SU-DHL-6 (cell line): ENCODE data around the gene OR2AG2.

Source experiments
- CTCF ChIP-seq: fragments of 200-600 bp; sonication (generic); IDR thresholded peaks from one replicate; pipeline ENCODE4 v1.5.1; 2017; ENCODE audit warnings: antibody characterized with exemption, mild to moderate bottlenecking, low read length, moderate library complexity; ENCODE audit not compliant: insufficient read depth, poor library complexity, severe bottlenecking
- EZH2phosphoT487 ChIP-seq: fragments of 200-600 bp; sonication (generic), shearing (Covaris generic); conservative IDR thresholded peaks from 2 replicates; pipeline ENCODE4 v1.6.1; 2018; ENCODE audit warnings: mild to moderate bottlenecking, antibody characterized with exemption, low read length, moderate library complexity, mixed read lengths

- TF ChIP-seq EZH2phosphoT487 (no peak), CTCF (no peak)
These were observed 46.3 kb downstream of the OR2AG2 start for GRCh38 chr11:6725386-6725896.
